Placental epithelial cell (primary cell): Measurements from ENCODE around the gene MAN1B1. TPM values are rescaled to one million over a fixed set of nuclear protein-coding genes. Genes with fewer than 3 reads are reported as not detected.

Experiments used
- small RNA-seq: library from RNA; depleted of rRNA; stranded (forward); fragments of <200 nt; gene quantifications from one replicate; pipeline ENCODE3, GENCODE V24; 2012
- total RNA-seq: library from RNA; depleted of rRNA; stranded (reverse); fragments of >200 nt; gene quantifications from 2 replicates; pipeline ENCODE4 v1.2.3, GENCODE V29; 2012

MAN1B1 gene
- 70.3 and 93.4 TPM in 2 replicates for total RNA-seq

GRCh38 chr9:137086531-137087408 lies at the start of gene MAN1B1:
MAN1B1 (plus strand) TSS chr9:137086985; CDS start chr9:137087000, 15 bp downstream.

GRCh38 chr9:137046088-137046787 lies 40.5 kb upstream of the MAN1B1 start, which contains the start of gene NPDC1:
NPDC1 (minus strand) TSS chr9:137046177; CDS start chr9:137045989, 188 bp downstream.

DNA sequence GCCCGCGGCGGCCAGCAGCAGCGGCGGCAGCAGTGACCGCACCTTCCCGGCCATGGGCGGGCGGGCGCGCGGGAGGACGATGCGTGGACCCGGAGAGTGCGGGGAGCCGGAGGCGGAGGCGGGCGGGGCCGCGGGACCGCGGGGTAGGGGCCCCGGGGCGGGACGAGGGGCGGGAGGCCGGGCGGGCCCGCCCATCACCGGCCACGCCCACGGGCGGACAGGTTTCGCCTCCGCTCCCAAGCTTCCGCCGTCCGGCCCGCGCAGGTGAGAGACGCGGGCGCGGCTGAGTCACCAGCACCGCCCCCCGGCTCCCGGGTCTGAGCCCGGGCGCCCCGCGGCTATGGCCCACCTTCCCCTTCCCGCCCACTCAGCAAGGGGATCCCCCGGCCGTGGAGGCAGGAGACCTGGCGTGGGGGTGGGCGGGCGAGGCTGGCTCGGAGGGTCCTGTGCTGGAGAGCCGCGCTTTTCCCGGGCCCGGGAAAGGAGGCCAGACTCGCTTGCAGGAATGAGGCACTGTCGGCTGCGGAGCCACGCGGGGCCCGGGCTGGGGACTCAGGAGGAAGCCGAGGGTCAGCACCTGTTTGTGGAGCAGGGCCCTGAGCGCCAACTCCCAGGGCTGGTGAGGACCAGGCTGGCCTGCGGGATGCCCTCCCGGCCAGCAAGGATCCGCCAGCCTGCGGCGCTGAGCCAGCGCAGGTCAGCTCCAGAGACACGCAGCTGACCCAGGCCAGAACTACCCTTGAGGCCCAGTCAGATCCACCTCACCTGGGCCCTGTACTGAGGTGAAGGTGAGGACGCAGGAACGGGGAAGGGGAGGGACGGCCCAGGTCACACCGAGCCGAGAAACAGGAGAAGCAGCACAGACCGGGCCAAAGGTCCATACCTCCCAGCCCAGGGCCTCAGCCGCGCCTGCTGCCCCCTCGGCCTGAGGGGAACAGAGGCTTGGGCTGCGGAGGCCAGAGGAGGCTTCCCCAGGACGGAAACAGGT lies 32.5 kb upstream of the MAN1B1 start, which contains the start of gene ENTPD2:
ENTPD2 (minus strand) TSS at position 118 of the 988 bp plus-strand sequence; CDS start at position 54, 64 bp downstream.

DNA sequence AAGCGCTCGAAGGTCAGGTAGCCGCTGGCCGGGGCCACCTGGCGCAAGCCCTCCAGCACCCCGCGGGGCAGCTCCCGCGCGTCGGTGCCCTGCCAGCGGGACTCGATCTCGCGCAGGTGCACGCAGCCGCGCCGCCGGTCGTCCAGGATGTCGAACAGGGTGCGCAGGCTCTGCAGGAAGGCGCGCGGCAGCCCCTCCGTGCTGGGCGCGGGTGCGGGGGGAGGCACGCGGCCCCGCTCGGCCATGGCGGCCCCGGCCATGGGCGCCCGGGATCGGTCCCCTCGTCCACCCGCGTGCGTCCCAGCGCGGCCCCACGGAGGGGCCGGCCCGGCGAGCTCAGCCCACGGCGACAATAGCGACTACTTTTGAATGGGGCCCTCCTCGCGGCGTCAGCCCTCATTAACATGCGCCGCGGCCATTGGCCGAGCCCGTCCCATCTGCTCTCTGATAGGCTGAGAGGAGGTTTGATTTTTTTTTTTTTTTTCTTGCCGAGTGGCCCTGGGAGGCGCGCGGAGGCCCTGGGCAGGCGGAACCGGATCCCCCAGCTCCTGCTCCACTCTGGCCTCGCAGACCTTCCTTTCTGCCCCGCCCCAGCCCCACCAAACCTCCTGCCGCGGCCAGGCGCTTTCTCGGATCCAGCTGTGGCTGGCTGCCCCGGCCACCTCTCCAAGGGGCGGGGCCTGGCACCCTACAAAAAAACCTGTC lies 16.4 kb upstream of the MAN1B1 start, which contains the start of gene SAPCD2:
SAPCD2 (minus strand) TSS at position 357 of the 705 bp plus-strand sequence; CDS start at position 260, 97 bp downstream.

DNA sequence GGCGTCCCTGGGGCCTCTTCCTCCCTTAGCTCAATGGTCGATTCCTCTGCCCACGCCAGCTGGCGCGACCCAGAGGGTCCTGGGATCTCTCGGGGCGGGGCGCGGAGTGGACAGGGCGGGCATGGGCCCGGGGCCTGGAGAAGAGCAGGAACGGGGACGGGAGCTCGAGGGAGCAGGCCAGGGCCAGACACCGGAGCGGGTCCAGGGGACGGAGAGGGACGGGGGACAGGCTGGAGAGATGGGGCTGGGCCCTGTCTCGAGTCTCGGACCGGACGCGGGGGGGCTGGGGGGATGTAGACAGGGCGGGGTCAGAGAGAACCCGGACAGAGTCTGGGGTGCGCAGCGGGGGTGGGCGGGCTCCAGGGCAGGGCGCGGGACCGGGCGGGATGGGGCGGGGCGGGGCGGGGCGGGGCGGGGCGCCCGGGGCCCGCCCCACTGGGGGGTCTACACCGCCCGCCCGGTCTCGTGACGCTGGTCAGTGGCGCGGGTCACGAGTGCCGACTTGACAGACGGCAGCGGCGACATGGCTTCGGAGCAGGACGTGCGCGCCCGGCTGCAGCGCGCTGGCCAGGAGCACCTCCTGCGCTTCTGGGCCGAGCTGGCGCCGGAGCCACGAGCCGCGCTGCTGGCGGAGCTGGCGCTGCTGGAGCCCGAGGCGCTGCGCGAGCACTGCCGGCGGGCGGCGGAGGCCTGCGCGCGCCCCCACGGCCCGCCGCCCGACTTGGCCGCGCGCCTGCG lies 9.6 kb upstream of the MAN1B1 start, which contains the start of gene UAP1L1:
UAP1L1 (plus strand) TSS at position 508 of the 738 bp plus-strand sequence; CDS start at position 524, 16 bp downstream.

DNA sequence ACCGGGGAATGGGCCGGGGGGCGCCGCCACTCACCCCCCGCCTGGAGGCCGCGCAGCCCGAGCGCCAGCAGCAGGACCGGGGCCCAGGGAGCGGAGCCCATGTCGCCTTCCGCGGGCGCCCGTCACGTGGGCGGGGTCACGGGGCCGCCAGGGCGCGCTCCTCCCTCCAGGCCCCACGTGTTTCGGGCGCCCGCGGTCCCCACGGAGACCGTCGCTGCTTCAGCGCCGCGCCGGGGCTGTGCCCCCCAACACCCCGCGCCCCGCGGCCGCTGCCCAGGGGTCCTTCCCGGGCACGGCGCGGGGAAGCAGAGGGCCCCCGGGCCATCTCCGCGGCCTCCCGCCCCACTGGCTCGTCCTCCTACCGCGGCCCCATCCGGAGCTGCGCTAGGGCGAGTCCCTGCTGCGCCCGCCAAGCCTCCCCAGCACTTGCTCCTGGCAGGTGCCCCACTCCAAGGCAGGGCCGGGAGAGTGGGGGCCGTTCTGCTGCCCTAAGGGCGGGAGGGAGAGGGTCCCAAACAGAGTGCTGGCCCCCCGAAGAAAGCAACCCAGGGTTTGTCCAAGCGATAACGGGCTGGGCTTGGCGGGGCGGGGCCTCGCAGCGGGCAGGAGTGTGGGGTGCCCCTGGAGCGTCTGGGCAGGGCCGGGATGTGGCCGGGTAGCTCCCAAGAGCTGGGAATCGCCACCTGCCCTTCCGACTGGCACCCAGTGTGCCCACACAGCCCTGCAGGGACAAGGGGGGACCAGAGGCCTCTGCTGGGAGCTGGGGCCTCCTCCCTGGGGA lies 28.0 kb downstream of the MAN1B1 start, which contains the start of gene DPP7:
DPP7 (minus strand) TSS at position 121 of the 781 bp plus-strand sequence; CDS start at position 101, 20 bp downstream.

DNA sequence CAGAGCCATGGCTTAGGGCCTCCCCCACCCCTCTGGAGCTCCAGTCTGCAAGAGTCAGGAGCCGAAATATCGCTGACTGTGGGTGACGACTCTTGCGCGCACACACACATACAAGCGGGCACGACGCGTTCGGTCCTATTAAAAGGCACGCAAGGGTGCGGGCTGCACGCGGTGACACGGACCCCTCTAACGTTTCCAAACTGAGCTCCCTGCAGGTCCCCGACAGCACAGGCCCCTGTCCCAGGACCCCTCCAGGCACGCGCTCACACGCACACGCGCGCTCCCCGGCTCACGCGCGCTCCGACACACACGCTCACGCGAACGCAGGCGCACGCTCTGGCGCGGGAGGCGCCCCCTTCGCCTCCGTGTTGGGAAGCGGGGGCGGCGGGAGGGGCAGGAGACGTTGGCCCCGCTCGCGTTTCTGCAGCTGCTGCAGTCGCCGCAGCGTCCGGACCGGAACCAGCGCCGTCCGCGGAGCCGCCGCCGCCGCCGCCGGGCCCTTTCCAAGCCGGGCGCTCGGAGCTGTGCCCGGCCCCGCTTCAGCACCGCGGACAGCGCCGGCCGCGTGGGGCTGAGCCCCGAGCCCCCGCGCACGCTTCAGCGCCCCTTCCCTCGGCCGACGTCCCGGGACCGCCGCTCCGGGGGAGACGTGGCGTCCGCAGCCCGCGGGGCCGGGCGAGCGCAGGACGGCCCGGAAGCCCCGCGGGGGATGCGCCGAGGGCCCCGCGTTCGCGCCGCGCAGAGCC lies 52.1 kb downstream of the MAN1B1 start, which contains the start of gene GRIN1:
GRIN1 (plus strand) TSS at position 433 of the 746 bp plus-strand sequence. CDS start 333 bp downstream, outside the sequence.

Small RNA genes lying within 50 kb of the gene (small RNA-seq; reads per million reads assigned to genes)
- not detected for gene RF00153

Other genes with a start within 250 kb of the MAN1B1 start
- 0.76 and 1.2 TPM in 2 replicates for gene AJM1, start 244.5 kb upstream of the MAN1B1 start, total RNA-seq
- gene PHPT1, start 237.6 kb upstream of the MAN1B1 start, total RNA-seq: 100 and 144 TPM in 2 replicates
- gene MAMDC4, start 234.6 kb upstream of the MAN1B1 start, total RNA-seq: 3.0 and 3.5 TPM in 2 replicates
- gene EDF1, start 220.7 kb upstream of the MAN1B1 start, total RNA-seq: 175 and 192 TPM in 2 replicates
- 8.4 and 13.7 TPM in 2 replicates for gene TRAF2, start 200.5 kb upstream of the MAN1B1 start, total RNA-seq
- 112 and 219 TPM in 2 replicates for gene FBXW5, start 142.2 kb upstream of the MAN1B1 start, total RNA-seq
- 0.98 and 3.9 TPM in 2 replicates for gene C8G, start 141.7 kb upstream of the MAN1B1 start, total RNA-seq
- gene LCN12, start 134.7 kb upstream of the MAN1B1 start, total RNA-seq: 1.1 TPM in 1 of 2 replicates, not detected in the other
- 0.76 and 2.0 TPM in 2 replicates for gene PTGDS, start 109.5 kb upstream of the MAN1B1 start, total RNA-seq
- not detected in 2 replicates for gene LCNL1, start 104.0 kb upstream of the MAN1B1 start, total RNA-seq
- gene PAXX, start 94.6 kb upstream of the MAN1B1 start, total RNA-seq: 11.0 and 16.8 TPM in 2 replicates
- gene CLIC3, start 90.4 kb upstream of the MAN1B1 start, total RNA-seq: 328 and 397 TPM in 2 replicates
- gene ABCA2, start 58.7 kb upstream of the MAN1B1 start, total RNA-seq: 11.6 and 15.3 TPM in 2 replicates
- gene FUT7, start 54.9 kb upstream of the MAN1B1 start, total RNA-seq: not detected in 2 replicates
- gene NPDC1, start 40.8 kb upstream of the MAN1B1 start, total RNA-seq: under 0.01 and 0.22 TPM in 2 replicates
- gene ENTPD2, start 32.9 kb upstream of the MAN1B1 start, total RNA-seq: 0.11 TPM in 1 of 2 replicates, not detected in the other
- 2.4 and 5.4 TPM in 2 replicates for gene SAPCD2, start 16.4 kb upstream of the MAN1B1 start, total RNA-seq
- gene UAP1L1, start 9.5 kb upstream of the MAN1B1 start, total RNA-seq: 12.6 and 15.5 TPM in 2 replicates
- gene DPP7, start 27.7 kb downstream of the MAN1B1 start, total RNA-seq: 52.1 and 108 TPM in 2 replicates
- gene GRIN1, start 52.2 kb downstream of the MAN1B1 start, total RNA-seq: under 0.01 TPM in 1 of 2 replicates, not detected in the other
- gene LRRC26, start 83.1 kb downstream of the MAN1B1 start, total RNA-seq: not detected in 2 replicates
- gene TMEM210, start 85.1 kb downstream of the MAN1B1 start, total RNA-seq: not detected in 2 replicates
- 28.3 and 48.3 TPM in 2 replicates for gene ANAPC2, start 101.6 kb downstream of the MAN1B1 start, total RNA-seq
- gene SSNA1, start 101.7 kb downstream of the MAN1B1 start, total RNA-seq: 72.2 and 73.2 TPM in 2 replicates
- 8.4 and 12.2 TPM in 2 replicates for gene TPRN, start 113.8 kb downstream of the MAN1B1 start, total RNA-seq
- 34.5 and 35.0 TPM in 2 replicates for gene TMEM203, start 118.7 kb downstream of the MAN1B1 start, total RNA-seq
- gene NDOR1, start 118.7 kb downstream of the MAN1B1 start, total RNA-seq: 7.3 and 7.9 TPM in 2 replicates
- gene RNF208, start 135.3 kb downstream of the MAN1B1 start, total RNA-seq: under 0.01 TPM in 1 of 2 replicates, not detected in the other
- 0.39 and 1.1 TPM in 2 replicates for gene CYSRT1, start 138.2 kb downstream of the MAN1B1 start, total RNA-seq
- gene RNF224, start 140.5 kb downstream of the MAN1B1 start, total RNA-seq: 0.76 and 2.0 TPM in 2 replicates
- gene SLC34A3, start 143.9 kb downstream of the MAN1B1 start, total RNA-seq: 0.11 and 0.39 TPM in 2 replicates
- gene TUBB4B, start 154.3 kb downstream of the MAN1B1 start, total RNA-seq: 76.2 and 226 TPM in 2 replicates
- gene STPG3, start 164.3 kb downstream of the MAN1B1 start, total RNA-seq: not detected in 2 replicates
- 50.3 and 57.0 TPM in 2 replicates for gene NELFB, start 168.3 kb downstream of the MAN1B1 start, total RNA-seq
- gene TOR4A, start 190.7 kb downstream of the MAN1B1 start, total RNA-seq: 18.1 and 25.5 TPM in 2 replicates
- gene NRARP, start 215.3 kb downstream of the MAN1B1 start, total RNA-seq: not detected in 2 replicates